ENCODE data around the gene ALG9.
A peak's percentile ranks its signal among the peaks of the same experiment; 100 is the strongest.

The ALG9 gene

GRCh38 chr11:111879637-111879960 lies 8.2 kb upstream of the ALG9 start:
- DNase-seq = no peak

DNA sequence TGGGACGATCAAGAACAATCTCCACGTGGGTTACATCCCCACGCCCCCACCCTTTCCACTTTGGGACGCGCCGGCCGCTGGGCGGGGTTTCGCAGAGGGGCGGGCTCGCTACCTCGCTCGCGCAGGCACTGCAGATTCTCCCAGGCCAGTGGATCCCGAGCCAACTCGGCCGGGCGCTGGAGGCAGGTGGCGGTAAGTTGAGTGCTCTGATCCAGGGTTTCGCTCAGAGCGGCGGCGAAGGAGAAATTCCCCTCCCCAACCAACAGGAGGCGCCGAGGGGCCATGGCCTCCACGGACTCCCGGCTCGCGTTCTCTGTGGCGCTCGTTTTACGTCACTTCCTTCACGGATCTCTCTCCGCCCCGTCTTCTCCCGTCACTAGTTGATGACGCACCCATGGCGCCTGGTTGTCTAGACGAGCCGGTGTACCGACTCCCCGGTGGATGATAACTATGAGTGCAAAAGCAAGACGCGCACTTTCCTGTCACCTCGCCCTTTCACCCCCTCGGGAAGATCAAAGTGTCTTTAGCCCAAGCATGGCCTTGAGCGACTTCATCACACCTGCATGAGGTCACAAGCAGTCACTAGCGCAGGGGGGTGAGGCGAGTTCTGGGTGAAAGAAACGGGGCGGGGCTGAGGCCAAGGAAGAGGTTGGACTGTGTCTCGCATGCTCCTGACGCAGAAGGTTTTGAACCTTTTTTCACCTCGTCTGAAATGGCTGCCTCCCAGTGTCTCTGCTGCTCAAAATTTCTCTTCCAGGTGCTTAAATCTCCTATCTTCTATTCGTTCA lies 7.7 kb upstream of the ALG9 start, which contains the start of the genes CFAP68 and FDXACB1:
TSS of gene CFAP68 (plus strand) at position 693 of the 788 bp plus-strand sequence. CDS start at position 713, 20 bp downstream.
TSS of gene FDXACB1 (minus strand) at position 317 of the 788 bp plus-strand sequence. CDS start at position 284, 33 bp downstream.
- DNase-seq = peak; percentile 91 to 93

DNA sequence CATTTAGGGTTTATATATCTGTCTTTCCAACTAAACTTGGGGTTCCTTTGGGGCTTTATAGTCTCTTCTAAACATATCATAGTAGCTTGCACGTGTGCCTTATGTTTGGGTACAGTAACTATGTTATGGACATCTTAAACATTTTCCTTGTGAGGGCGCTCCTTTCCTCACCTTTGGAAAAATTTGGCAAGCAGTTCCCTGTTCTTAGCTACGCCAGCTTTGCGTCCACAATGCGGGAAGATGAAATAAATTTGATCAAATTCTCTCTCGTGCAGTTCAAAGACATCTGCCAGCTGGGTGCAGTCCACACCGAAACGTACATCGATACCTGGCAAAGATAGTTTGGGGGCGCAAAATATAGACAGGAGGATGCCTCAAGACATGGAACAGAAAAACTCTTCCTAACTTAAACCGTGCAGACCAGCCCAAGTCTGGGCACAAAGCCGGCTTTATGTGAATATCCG lies 7.0 kb upstream of the ALG9 start:
- peak in 1 of 2 experiments; percentile 17 for DNase-seq

GRCh38 chr11:111871693-111872161 lies 346 bp upstream of the ALG9 start:
- no peak for DNase-seq

GRCh38 chr11:111870522-111870885 lies 877 bp downstream of the ALG9 start:
- DNase-seq = peak in 1 of 2 experiments; percentile 37

DNA sequence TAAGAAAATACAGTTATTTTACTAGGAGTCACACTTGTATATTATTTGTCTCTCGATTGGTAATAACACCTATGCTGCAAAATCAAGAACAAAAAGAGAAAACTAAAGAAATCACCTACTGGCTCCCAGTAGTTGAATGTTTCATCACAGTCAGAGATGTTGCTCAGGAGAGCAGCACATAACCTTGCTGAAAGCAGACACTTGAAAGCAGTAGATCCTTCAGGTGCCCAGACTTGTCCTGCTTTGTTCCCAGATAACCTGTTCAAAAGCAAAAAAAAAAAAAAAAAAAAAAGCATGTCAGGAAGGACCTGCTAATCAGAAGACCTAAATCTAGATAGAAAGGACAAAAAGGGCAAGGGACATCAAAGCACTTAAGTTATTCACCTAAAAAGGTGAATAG lies 1.3 kb downstream of the ALG9 start:
- DNase-seq = peak in 1 of 2 experiments; percentile 4

- DNase-seq = no peak
Measured at GRCh38 chr11:111860257-111860656, 11.1 kb downstream of the ALG9 start.

- no peak for DNase-seq
Measured at GRCh38 chr11:111855506-111855905, 15.9 kb downstream of the ALG9 start.

DNA sequence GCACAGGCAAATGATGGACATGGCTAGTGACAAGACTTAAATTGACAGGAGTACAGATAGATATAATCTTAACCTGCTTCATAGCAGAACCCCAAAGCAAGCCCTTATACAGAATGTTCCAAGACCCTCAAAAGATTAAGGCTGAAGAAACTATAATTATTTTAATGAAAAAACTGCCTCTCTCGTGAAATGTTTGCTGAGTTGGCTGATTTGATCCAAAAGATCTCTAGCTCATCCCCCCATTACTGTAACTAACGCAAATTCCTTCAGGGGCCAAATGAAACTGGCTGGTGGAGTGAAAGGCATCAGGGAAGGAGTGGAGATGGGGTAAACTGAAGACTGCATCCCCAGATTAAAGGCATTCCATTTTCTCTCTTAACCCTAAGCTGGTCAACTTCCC lies 19.3 kb downstream of the ALG9 start:
- DNase-seq = no peak

DNA sequence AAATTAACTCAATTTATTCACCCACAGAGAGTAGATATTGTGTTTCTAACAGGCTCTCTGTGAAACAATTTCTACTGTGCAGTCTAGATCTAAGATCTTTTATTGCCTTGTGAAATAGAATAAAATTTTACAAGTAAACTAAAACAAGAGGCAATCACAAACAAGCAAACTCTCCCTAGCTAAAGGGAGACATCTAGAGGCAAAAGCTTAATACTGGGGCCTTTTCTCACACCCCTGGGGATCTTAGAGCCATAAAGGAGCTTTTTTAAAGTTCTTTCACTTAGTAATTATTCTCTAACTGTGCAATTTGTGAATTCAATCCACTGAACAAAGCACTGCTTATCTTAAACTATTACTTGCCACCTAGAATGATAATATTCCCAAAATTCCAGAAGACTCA lies 19.7 kb downstream of the ALG9 start:
- DNase-seq = peak in 1 of 2 experiments; percentile 22

- DNase-seq = no peak
Measured at GRCh38 chr11:111851067-111851466, 20.3 kb downstream of the ALG9 start.

GRCh38 chr11:111849631-111850030 lies 21.8 kb downstream of the ALG9 start:
- DNase-seq = no peak

DNA sequence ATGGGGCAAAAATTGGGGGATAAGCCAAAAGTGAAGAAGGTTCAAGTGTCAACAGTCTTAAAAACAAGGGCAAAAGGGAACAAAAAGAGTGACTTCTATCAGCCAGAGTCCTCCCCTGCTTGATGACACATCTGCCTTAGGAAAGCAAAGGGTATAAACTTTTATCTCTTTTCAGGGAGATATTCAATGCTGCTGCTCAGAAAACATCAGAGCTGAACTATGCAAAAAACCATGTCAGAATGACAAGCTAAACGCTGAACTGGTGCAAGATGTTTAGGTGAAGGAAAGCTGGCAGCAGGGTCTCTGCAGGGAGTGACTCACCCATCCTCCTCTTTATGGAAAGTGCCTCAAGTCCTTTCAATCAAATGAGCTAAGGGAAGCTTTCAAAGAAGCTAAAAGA lies 24.7 kb downstream of the ALG9 start:
- no peak for DNase-seq

DNA sequence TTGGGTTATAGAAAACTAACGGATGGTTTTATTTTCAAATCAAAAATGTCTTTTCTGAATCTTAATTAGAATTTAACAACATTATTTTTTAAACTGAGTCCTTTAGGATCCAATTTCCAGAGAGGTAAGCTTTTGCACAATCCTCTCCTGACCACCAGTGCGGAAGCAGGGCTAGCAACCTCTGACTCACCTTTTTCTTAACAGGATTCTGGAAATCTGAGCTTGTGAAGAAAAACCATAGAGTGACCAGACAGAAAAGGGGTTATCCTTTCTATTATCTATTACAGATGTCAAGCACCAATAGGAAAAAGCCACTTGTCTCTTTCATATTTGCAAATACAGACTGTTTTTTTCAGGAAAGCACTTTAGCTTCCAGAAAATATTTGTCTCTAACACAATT lies 25.3 kb downstream of the ALG9 start:
- DNase-seq = no peak

DNA sequence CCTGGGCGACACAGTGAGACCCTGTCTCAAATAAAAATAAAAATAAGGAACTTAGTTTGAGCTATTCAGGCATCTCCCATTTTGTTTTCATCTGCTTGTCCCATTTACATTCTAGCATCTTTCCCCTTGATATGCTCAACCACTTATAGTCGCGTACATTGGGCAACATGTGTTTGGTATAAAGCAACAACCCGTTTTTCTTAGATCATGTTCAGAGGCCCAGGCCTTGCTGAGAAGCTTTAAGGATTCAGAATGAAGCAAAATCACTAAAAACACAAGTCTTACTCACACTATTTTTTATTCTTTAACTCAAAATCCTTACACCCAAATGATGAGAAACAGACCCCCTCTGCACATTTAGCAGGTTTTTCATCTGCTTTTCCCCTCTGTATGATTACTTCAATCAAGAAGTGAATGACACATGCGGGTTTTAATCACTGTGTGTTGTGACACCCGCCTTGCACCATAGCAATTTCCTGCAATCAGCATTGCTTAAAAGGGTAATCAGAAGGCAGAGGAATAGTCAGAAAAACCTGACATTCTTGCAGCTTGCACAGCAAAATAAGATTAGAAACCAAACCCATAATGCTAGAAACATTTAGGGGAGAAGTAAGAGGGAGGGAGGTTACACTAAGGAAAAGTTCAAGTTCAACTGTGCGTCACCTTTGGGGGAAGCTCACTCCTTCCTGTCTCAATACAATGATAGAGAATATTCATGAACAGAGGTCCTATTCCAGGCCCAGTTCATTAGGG lies 25.9 kb downstream of the ALG9 start:
- DNase-seq = peak; percentile 38 to 53

DNA sequence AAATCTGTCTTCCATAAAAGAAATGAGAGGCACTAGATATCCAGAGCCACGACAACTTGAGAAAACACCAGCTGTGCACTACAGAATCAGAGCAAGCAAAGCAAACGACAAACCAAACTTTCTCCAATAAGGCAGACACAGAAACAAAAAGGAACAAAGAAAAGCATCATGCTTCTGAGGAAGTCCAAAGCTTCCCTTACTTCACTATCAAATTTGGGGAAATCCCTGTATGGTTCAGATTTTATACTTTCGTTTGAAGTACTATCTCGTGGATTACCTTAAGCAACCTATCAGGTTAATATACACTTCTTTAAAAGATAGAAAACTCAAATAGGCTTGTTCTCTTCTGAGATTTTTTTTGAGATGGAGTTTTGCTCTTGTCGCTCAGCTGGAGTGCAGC lies 27.7 kb downstream of the ALG9 start:
- DNase-seq = no peak

GRCh38 chr11:111841370-111842053 lies 29.9 kb downstream of the ALG9 start:
- peak; percentile 70 to 73 for DNase-seq

- no peak for DNase-seq
Measured at GRCh38 chr11:111840143-111840542, 31.2 kb downstream of the ALG9 start.

DNA sequence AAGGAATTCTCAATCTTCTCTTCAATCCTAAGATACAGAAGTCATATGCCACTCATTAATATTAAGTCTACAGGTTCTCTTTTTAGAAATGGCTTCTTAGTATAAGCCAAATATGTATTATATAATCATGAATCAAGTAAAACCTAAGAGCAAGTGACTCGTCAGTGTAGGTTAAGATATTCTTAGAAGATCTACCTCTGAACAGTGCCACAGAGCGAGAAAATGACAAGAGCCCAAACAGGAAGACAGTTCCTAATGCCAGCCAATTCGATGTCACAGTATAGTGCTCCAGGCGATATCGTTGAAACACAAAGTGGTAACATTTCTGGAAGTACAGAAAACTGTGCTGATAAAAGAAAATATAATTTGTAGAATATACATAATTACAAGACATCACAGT lies 33.3 kb downstream of the ALG9 start:
- no peak for DNase-seq

- no peak for DNase-seq
Measured at GRCh38 chr11:111837366-111837891, 34.0 kb downstream of the ALG9 start.

DNA sequence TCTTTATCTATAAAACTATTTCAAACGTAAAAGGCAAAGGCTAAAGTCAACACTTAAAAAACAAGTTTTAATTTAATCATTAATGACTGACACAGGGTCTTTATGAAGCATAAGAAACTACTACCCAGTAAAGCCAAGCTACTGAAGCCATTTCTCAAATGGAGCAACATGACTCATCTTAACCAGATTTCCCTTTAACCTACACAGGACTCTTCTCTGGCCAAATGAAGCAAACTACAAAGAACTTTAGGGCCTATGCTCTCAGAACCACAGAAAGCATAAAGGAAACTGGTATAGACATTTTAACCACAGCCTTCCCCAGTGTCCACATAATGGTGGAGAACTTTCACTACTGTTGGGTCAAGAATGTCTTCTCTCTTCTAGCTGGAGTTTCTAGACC lies 34.7 kb downstream of the ALG9 start:
- no peak for DNase-seq

- DNase-seq = no peak
Measured at GRCh38 chr11:111836162-111836561, 35.2 kb downstream of the ALG9 start.

DNA sequence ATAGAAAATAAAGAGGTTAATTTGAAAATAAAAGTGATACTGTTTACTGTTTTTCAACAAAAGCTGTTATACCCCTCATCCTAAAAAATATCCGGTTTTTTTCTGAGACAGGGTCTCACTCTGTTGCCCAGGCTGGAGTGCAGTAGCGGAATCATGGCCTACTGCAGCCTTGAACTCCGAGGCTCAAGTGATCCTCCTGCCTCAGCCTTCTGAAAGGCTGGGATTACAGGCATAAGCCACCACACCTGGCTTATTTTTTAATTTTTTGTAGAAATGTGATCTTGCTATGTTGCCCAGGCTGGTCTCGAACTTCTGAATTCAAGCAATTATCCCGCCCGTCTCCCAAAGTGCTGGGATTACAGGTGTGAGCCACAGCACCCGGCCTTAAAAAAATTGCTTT lies 35.7 kb downstream of the ALG9 start:
- DNase-seq = no peak

Data from AML-193 (cell line).